ENCODE data around the gene MIB2. TPM values are rescaled to one million over a fixed set of nuclear protein-coding genes. Genes with fewer than 3 reads are reported as not detected.

MIB2 gene
- total and polyA plus RNA-seq, 2 of the 4 experiments (the other 2 are of a cell fraction): 17.2 to 47.8 TPM

DNA sequence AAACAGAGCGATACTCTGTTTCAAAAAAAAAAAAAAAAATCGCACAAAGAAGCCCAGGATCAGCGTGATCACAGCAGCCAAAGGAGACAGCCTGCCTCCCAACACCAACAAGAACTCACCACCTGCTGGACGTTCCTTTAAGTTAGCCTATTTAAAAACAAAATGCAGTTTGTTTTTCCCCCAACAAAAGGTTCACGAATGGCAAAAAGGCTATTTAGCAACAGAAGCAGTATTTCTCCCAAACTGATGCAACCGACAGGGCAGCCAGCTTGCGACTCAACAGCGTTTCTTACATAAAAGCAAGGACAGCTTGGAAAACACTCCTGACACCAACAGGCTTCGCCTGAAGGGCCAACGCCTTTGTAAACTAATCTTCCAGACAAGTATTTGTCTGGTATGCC lies 47.4 kb upstream of the MIB2 start:
- Histone ChIP-seq H3K14ac (replicated peaks; ENCODE audit: low read depth, low read length) (no peak overlapping the region), H3K36me3 (ENCODE audit: control insufficient read depth, insufficient read depth, low read length) (peaks cover 42% of the 10 kb centered on the region), H3K23ac (ENCODE audit: low read depth, low read length) (no peak overlapping the region), H4K20me1 (ENCODE audit: insufficient read depth, low read length) (peaks cover 87% of the 10 kb centered on the region), H3K9ac (ENCODE audit: low read depth, low read length) (no peak overlapping the region), H2BK20ac (ENCODE audit: low read depth, low read length) (no peak overlapping the region), H4K5ac (ENCODE audit: low read depth, low read length) (no peak overlapping the region), H2BK15ac (ENCODE audit: low read depth, low read length) (no peak overlapping the region), H3K56ac (ENCODE audit: extremely low read depth, insufficient read depth, low read length) (no peak overlapping the region), H2BK120ac (ENCODE audit: low read depth, low read length) (no peak overlapping the region), H3K4me2 (ENCODE audit: low read depth, low read length) (no peak overlapping the region), H3K27me3 (ENCODE audit: control insufficient read depth, insufficient read depth, low read length) (no peaks in the 10 kb centered on the region), H3K9me3 (ENCODE audit: control insufficient read depth, insufficient read depth, low read length) (no peaks in the 10 kb centered on the region), H3K27ac (ENCODE audit: insufficient read depth, low read length) (peak overlapping the region; percentile 9; the same call in 1 of the 2 replicates), H3K9me1 (ENCODE audit: insufficient read depth, low read length) (peaks cover 19% of the 10 kb centered on the region), H2AFZ (replicated peaks; ENCODE audit: low read length, poor library complexity) (no peak overlapping the region), H4K8ac (ENCODE audit: low read depth in 2 of 2, low read length in 2 of 2) (no peak overlapping the region), H2BK5ac (ENCODE audit: low read depth, low read length, poor library complexity, severe bottlenecking) (no peak overlapping the region), H3K4me1 (ENCODE audit: control insufficient read depth, insufficient read depth, low read length) (peaks cover 2% of the 10 kb centered on the region; the same call in 1 of the 2 replicates), H2AK5ac (ENCODE audit: low read depth, low read length) (no peak overlapping the region), H3K4ac (ENCODE audit: low read depth, low read length) (no peak overlapping the region), H2AK9ac (replicated peaks; ENCODE audit: low read depth, low read length, poor library complexity) (no peak overlapping the region), H3K18ac (ENCODE audit: low read depth, low read length) (no peak overlapping the region), H3K79me1 (ENCODE audit: low read depth in 1 of 2, low read length in 2 of 2) (peaks cover 13 to 46% of the 10 kb centered on the region in 2 experiments), H3K4me3 (ENCODE audit: insufficient read depth, low read depth, low read length) (no peak overlapping the region), H4K91ac (ENCODE audit: insufficient read depth, low read depth, low read length) (no peak overlapping the region)
- TF ChIP-seq CEBPB (IDR thresholded peaks at IDR 0.05; ENCODE audit: low read depth, low read length) (no peak), POLR2A (IDR thresholded peaks at IDR 0.05; ENCODE audit: low read depth, low read length) (no peak), RCOR1 (IDR thresholded peaks at IDR 0.05; ENCODE audit: insufficient replicate concordance, low read length) (no peak), MAFK (IDR thresholded peaks at IDR 0.05; ENCODE audit: low read depth, low read length) (no peak), NFE2L2 (IDR thresholded peaks at IDR 0.05; ENCODE audit: low read depth, low read length) (no peak), BHLHE40 (IDR thresholded peaks at IDR 0.05; ENCODE audit: low read depth, low read length) (no peak), MXI1 (IDR thresholded peaks at IDR 0.05; ENCODE audit: borderline replicate concordance, low read depth, low read length) (no peak), SMC3 (IDR thresholded peaks at IDR 0.05; ENCODE audit: low read depth, low read length) (no peak), FOS (IDR thresholded peaks at IDR 0.05; ENCODE audit: low read depth, low read length) (no peak), CHD1 (IDR thresholded peaks at IDR 0.05; ENCODE audit: low read depth, low read length) (no peak), MAZ (IDR thresholded peaks at IDR 0.05; ENCODE audit: borderline replicate concordance, low read depth, low read length) (no peak), RAD21 (IDR thresholded peaks at IDR 0.05; ENCODE audit: low read length) (no peak), RFX5 (IDR thresholded peaks at IDR 0.05; ENCODE audit: low read depth, low read length) (no peak)
- TF ChIP-seq, protein P1, sequence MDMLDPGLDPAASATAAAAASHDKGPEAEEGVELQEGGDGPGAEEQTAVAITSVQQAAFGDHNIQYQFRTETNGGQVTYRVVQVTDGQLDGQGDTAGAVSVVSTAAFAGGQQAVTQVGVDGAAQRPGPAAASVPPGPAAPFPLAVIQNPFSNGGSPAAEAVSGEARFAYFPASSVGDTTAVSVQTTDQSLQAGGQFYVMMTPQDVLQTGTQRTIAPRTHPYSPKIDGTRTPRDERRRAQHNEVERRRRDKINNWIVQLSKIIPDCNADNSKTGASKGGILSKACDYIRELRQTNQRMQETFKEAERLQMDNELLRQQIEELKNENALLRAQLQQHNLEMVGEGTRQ (IDR thresholded peaks at IDR 0.05; ENCODE audit: low read depth, low read length): no peak
- TF ChIP-seq, protein P2, sequence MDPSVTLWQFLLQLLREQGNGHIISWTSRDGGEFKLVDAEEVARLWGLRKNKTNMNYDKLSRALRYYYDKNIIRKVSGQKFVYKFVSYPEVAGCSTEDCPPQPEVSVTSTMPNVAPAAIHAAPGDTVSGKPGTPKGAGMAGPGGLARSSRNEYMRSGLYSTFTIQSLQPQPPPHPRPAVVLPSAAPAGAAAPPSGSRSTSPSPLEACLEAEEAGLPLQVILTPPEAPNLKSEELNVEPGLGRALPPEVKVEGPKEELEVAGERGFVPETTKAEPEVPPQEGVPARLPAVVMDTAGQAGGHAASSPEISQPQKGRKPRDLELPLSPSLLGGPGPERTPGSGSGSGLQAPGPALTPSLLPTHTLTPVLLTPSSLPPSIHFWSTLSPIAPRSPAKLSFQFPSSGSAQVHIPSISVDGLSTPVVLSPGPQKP (IDR thresholded peaks at IDR 0.05; ENCODE audit: borderline replicate concordance, low read depth, low read length): no peak
- TF ChIP-seq, protein P3, sequence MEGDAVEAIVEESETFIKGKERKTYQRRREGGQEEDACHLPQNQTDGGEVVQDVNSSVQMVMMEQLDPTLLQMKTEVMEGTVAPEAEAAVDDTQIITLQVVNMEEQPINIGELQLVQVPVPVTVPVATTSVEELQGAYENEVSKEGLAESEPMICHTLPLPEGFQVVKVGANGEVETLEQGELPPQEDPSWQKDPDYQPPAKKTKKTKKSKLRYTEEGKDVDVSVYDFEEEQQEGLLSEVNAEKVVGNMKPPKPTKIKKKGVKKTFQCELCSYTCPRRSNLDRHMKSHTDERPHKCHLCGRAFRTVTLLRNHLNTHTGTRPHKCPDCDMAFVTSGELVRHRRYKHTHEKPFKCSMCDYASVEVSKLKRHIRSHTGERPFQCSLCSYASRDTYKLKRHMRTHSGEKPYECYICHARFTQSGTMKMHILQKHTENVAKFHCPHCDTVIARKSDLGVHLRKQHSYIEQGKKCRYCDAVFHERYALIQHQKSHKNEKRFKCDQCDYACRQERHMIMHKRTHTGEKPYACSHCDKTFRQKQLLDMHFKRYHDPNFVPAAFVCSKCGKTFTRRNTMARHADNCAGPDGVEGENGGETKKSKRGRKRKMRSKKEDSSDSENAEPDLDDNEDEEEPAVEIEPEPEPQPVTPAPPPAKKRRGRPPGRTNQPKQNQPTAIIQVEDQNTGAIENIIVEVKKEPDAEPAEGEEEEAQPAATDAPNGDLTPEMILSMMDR (conservative IDR thresholded peaks at IDR 0.05; ENCODE audit: low read depth, low read length): no peak
- DNase-seq: no peak
- BruUV-seq (replicated peaks): no TSS peak
- intact Hi-C loops (cut with micrococcal nuclease): no loop called here
- POLR2A ChIA-PET (ENCODE audit: unreplicated experiment): no interaction called here
- no peak for ATAC-seq (ENCODE audit: low read depth)
- dilution Hi-C loops (cut with HindIII; ENCODE audit: low sequenced_read_pairs, unreplicated experiment): no loop called here
- CTCF ChIA-PET: no interaction called here
- in situ Hi-C loops (cut with MboI; ENCODE audit: low sequenced_read_pairs): no loop called here
- 91% methylated on average over 4 of the region's 10 CpGs; no CpG with 5 or more reads in 1 of the 2 experiments for WGBS, 2 experiments (ENCODE audit: extremely low coverage in 2 of 2, insufficient read length in 1 of 2)
